Gastroesophageal sphincter (tissue), 4 donors: ENCODE measurements around the gene CCS. TPM values are rescaled to one million over a fixed set of nuclear protein-coding genes. Genes with fewer than 3 reads are reported as not detected.

Experiments used
- ATAC-seq: fragments of 150-250 bp; one replicate; pipeline ENCODE4 v1.9.1; 2016; ENCODE audit warnings: mild to moderate bottlenecking, moderate library complexity
- H3K27ac ChIP-seq, 4 donors: fragments of 200-600 bp; sonication (generic) in 3 of 4; 1 replicate in 3 of 4; 2 replicates in 1 of 4; pipeline ENCODE4 v1.5.1; 2016 to 2019
- H3K27me3 ChIP-seq: fragments of 200-600 bp; sonication (generic); one replicate; pipeline ENCODE4 v1.5.1; 2019
- H3K36me3 ChIP-seq, 2 donors: fragments of 200-600 bp; sonication (generic); one replicate each; pipeline ENCODE4 v1.5.1; 2019; ENCODE audit warnings: control low read depth in 1 of 2
- H3K4me1 ChIP-seq, 3 donors: fragments of 200-600 bp; sonication (generic); 1 replicate in 2 of 3; 2 replicates in 1 of 3; pipeline ENCODE4 v1.5.1; 2016 to 2019; ENCODE audit warnings: control low read depth in 2 of 3
- H3K4me3 ChIP-seq, 2 donors: fragments of 200-600 bp; sonication (generic); one replicate each; pipeline ENCODE4 v1.5.1; 2019; ENCODE audit warnings: mild to moderate bottlenecking in 1 of 2, moderate library complexity in 1 of 2
- H3K9me3 ChIP-seq, 3 donors: fragments of 200-600 bp; sonication (generic); one replicate each; pipeline ENCODE4 v1.5.1; 2017 to 2019; ENCODE audit warnings: control low read depth in 2 of 3
- EP300 ChIP-seq: sonication (generic); formaldehyde crosslinking; IDR thresholded peaks from one replicate; pipeline ENCODE4 v1.6.1; 2017; ENCODE audit warnings: antibody characterized with exemption, mild to moderate bottlenecking
- POLR2A ChIP-seq, 2 donors: fragments of 450-650 bp; IDR thresholded peaks; one replicate each; pipeline ENCODE4 v1.6.1; 2017; ENCODE audit warnings: antibody characterized with exemption in 2 of 2, mild to moderate bottlenecking in 2 of 2, moderate library complexity in 1 of 2
- POLR2AphosphoS5 ChIP-seq: sonication (generic); formaldehyde crosslinking; IDR thresholded peaks from one replicate; pipeline ENCODE4 v1.6.1; 2017; ENCODE audit warnings: antibody characterized with exemption
- WGBS, 2 donors: methylation state at CpG; one replicate each; pipeline ENCODE4 v1.1.5; 2018; ENCODE audit warnings: low coverage in 1 of 2; 5-methylcytosine and 5-hydroxymethylcytosine counted together
- small RNA-seq, 4 donors: library from RNA; depleted of rRNA; stranded (forward); fragments of <200 nt; gene quantifications; one replicate each; pipeline ENCODE3, GENCODE V24; 2016
- total RNA-seq, 4 donors: library from RNA; depleted of rRNA; stranded (reverse); fragments of >200 nt; gene quantifications; one replicate each; pipeline ENCODE4 v1.1.0, GENCODE V29; 2016
- TF ChIP-seq, protein P1 (sequence below), 4 experiments: fragments of 200-600 bp in 2 of 4; fragments of 450-650 bp in 2 of 4; sonication (generic) in 1 of 4; IDR thresholded peaks; one replicate each; pipeline ENCODE4 v1.5.1; 2017 to 2019; ENCODE audit warnings: antibody characterized with exemption in 4 of 4, mild to moderate bottlenecking in 2 of 4, moderate library complexity in 2 of 4

The CCS gene
- total RNA-seq, 4 donors from 2014 or later = 28.1 to 41.7 (median 33.9) TPM

DNA sequence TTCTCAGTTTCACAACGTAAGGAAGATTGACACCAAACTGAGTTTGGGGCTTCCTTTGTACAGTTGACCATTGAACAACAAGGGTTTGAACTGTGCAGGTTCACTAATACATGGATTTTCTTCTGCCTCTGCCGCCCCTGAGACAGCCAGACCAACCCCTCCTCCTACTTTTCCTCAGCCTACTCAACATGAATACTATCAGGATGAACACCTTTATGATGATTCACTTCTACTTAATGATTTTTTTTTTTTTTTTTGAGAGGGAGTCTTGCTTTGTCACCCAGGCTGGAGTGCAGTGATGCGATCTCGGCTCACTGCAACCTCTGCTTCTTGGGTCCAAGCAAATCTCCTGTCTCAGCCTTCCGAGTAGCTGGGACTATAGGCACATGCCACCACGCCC lies 60.1 kb downstream of the CCS start:
- no peaks in the 10 kb centered on the region for H3K9me3 ChIP-seq
- WGBS, 2 donors = 55 to 71% methylated on average over 2 to 6 of the region's 6 CpGs
- no peaks in the 10 kb centered on the region for H3K27me3 ChIP-seq
- no peak overlapping the region for H3K4me3 ChIP-seq
- H3K36me3 ChIP-seq = peaks cover 0 to 88% of the 10 kb centered on the region in 2 donors
- H3K4me1 ChIP-seq = peaks cover 0 to 16% (median 0%) of the 10 kb centered on the region in 3 donors
- ATAC-seq = no peak
- no peak overlapping the region for H3K27ac ChIP-seq
- TF ChIP-seq EP300 = no peak
- no peak for TF ChIP-seq POLR2AphosphoS5
- TF ChIP-seq, protein P1, sequence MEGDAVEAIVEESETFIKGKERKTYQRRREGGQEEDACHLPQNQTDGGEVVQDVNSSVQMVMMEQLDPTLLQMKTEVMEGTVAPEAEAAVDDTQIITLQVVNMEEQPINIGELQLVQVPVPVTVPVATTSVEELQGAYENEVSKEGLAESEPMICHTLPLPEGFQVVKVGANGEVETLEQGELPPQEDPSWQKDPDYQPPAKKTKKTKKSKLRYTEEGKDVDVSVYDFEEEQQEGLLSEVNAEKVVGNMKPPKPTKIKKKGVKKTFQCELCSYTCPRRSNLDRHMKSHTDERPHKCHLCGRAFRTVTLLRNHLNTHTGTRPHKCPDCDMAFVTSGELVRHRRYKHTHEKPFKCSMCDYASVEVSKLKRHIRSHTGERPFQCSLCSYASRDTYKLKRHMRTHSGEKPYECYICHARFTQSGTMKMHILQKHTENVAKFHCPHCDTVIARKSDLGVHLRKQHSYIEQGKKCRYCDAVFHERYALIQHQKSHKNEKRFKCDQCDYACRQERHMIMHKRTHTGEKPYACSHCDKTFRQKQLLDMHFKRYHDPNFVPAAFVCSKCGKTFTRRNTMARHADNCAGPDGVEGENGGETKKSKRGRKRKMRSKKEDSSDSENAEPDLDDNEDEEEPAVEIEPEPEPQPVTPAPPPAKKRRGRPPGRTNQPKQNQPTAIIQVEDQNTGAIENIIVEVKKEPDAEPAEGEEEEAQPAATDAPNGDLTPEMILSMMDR (IDR thresholded peaks at IDR 0.05) = no peak
- TF ChIP-seq POLR2A (IDR thresholded peaks at IDR 0.05) = no peak

Small RNA genes within 50 kb of the gene (small RNA-seq; reads per million reads assigned to genes)
- gene RNU4-39P = 0 reads per million in 4 donors

Other genes with a start within 250 kb of the CCS start
- 10 to 100 TPM; 26.6 to 44.2 (median 35.5) TPM for gene BRMS1, start 248.1 kb upstream of the CCS start, total RNA-seq
- 10 to 100 TPM; 39.7 to 62.0 (median 47.6) TPM for gene B4GAT1, start 245.6 kb upstream of the CCS start, total RNA-seq
- 1 to 10 TPM in 2 of 4 donors, under 1 TPM in 2; 0.27 to 3.2 (median 1.2) TPM for gene SLC29A2, start 221.4 kb upstream of the CCS start, total RNA-seq
- 1 to 10 TPM in 1 of 4 donors, under 1 TPM in 2, not detected in 1; 0.27 to 2.6 (median 0.93) TPM for gene NPAS4, start 172.2 kb upstream of the CCS start, total RNA-seq
- 10 to 100 TPM; 36.3 to 48.1 (median 45.6) TPM for gene MRPL11, start 154.3 kb upstream of the CCS start, total RNA-seq
- gene PELI3, start 126.3 kb upstream of the CCS start, total RNA-seq = 10 to 100 TPM; 20.5 to 43.9 (median 29.9) TPM
- 10 to 100 TPM; 11.5 to 35.3 (median 22.4) TPM for gene DPP3, start 112.8 kb upstream of the CCS start, total RNA-seq
- 10 to 100 TPM; 49.2 to 95.1 (median 82.9) TPM for gene BBS1, start 82.5 kb upstream of the CCS start, total RNA-seq
- gene ZDHHC24, start 47.1 kb upstream of the CCS start, total RNA-seq = 10 to 100 TPM in 2 of 4 donors, 1 to 10 TPM in 2; 5.9 to 12.1 (median 10.4) TPM
- not detected for gene ACTN3, start 46.3 kb upstream of the CCS start, total RNA-seq
- gene CTSF, start 24.6 kb upstream of the CCS start, total RNA-seq = 100 to 1,000 TPM in 1 of 4 donors, 10 to 100 TPM in 3; 65.1 to 114 (median 88.4) TPM
- 1 to 10 TPM in 3 of 4 donors, under 1 TPM in 1; 0.27 to 1.2 (median 1.1) TPM for gene CCDC87, start 122 bp upstream of the CCS start, total RNA-seq
- gene RBM14, start 23.4 kb downstream of the CCS start, total RNA-seq = 10 to 100 TPM; 25.6 to 66.6 (median 42.5) TPM
- gene RBM4, start 45.5 kb downstream of the CCS start, total RNA-seq = 100 to 1,000 TPM in 3 of 4 donors, 10 to 100 TPM in 1; 98.2 to 114 (median 102) TPM
- 10 to 100 TPM; 10.7 to 28.2 (median 12.3) TPM for gene RBM4B, start 84.7 kb downstream of the CCS start, total RNA-seq
- 10 to 100 TPM in 1 of 4 donors, 1 to 10 TPM in 3; 1.8 to 19.5 (median 5.6) TPM for gene SPTBN2, start 136.0 kb downstream of the CCS start, total RNA-seq